Measurements from ENCODE around the gene PAPPA2. TPM values are rescaled to one million over a fixed set of nuclear protein-coding genes. Genes with fewer than 3 reads are reported as not detected.

Gene PAPPA2
- total and polyA plus RNA-seq, 9 donors, result 0.01 to 0.69 (median 0.32) TPM; not detected in 4

DNA sequence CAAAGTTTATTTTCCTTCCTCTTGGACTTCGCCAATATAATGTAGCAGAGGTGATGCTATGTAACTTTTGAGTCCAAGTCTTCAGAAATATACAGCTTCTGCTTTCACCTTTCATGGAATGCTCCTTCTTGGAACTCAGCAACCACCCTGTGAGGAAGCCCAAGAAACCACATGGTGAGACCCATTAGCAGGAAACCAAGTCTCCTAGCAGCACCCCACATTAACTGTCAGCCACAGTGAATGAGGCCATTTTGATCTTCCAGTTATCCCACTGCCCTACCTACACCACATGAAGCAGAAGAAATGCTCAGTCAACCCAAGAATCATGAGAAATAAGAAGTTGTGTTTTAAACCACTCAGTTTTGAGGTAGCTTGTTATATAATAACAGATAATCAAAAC is 58.2 kb downstream of the PAPPA2 start:
- H3K4me3 ChIP-seq, result no peak overlapping the region
- intact Hi-C loops (cut with DNase I), result no loop called here
- no peaks in the 10 kb centered on the region for H3K36me3 ChIP-seq
- WGBS, 3 donors, result 66 to 89% (median 70%) methylated on average over 1 of the region's 1 CpG
- no peak for DNase-seq
- H3K4me1 ChIP-seq (ENCODE audit: insufficient read depth), result no peaks in the 10 kb centered on the region
- H3K9me3 ChIP-seq, result no peaks in the 10 kb centered on the region
- H3K27ac ChIP-seq, result no peak overlapping the region
- TF ChIP-seq, protein P1, sequence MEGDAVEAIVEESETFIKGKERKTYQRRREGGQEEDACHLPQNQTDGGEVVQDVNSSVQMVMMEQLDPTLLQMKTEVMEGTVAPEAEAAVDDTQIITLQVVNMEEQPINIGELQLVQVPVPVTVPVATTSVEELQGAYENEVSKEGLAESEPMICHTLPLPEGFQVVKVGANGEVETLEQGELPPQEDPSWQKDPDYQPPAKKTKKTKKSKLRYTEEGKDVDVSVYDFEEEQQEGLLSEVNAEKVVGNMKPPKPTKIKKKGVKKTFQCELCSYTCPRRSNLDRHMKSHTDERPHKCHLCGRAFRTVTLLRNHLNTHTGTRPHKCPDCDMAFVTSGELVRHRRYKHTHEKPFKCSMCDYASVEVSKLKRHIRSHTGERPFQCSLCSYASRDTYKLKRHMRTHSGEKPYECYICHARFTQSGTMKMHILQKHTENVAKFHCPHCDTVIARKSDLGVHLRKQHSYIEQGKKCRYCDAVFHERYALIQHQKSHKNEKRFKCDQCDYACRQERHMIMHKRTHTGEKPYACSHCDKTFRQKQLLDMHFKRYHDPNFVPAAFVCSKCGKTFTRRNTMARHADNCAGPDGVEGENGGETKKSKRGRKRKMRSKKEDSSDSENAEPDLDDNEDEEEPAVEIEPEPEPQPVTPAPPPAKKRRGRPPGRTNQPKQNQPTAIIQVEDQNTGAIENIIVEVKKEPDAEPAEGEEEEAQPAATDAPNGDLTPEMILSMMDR (IDR thresholded peaks at IDR 0.05), result no peak
- TF ChIP-seq POLR2A (IDR thresholded peaks at IDR 0.05) (no peak), EP300 (IDR thresholded peaks at IDR 0.05) (no peak)
- no peaks in the 10 kb centered on the region for H3K27me3 ChIP-seq

- intact Hi-C loops (cut with DNase I), result no loop called here
- no peak overlapping the region for H3K27ac ChIP-seq
- no peak overlapping the region for H3K4me3 ChIP-seq
- no peak for DNase-seq
- no peaks in the 10 kb centered on the region for H3K4me1 ChIP-seq (ENCODE audit: insufficient read depth)
- H3K9me3 ChIP-seq, result no peaks in the 10 kb centered on the region
- TF ChIP-seq EP300 (IDR thresholded peaks at IDR 0.05), result no peak
- TF ChIP-seq, protein P1 (IDR thresholded peaks at IDR 0.05), result no peak
- TF ChIP-seq POLR2A (IDR thresholded peaks at IDR 0.05), result no peak
- H3K27me3 ChIP-seq, result no peaks in the 10 kb centered on the region
- WGBS, 3 donors, result 49 to 76% (median 73%) methylated on average over 3 of the region's 3 CpGs
- H3K36me3 ChIP-seq, result no peaks in the 10 kb centered on the region
These were observed 59.4 kb downstream of the PAPPA2 start for GRCh38 chr1:176522310-176522845.

DNA sequence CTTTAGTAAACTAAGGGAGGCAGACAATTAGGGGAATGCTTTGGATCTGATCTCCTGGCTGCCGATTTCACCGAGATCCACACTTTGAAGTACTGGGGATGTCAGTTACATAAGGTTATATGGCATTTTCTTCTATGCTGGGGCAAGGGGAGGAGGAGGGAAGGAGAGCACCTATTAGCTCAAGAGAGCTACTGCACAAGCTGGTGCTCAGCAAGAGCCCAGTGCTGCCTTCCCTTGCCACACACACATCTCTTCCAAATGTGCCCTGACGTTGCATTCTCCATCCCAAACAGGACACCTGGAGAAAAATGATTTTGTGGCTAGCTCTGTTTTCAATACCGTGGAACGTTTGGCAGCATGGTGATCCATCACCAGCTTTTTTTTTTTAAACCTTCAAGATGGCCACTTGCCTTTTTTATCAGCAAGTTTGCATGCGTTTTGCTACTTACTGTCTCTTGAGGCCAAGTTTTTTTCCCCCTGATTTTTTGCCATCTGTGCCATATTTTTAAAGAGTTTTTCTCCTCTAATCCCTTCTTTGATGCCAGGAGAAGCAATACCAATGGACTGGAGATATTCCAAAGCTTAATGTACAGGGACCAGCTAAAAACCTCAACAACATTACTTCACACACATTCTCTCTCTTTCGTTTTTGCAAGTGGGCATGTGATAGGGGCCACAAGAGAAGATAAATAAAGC is 66.6 kb downstream of the PAPPA2 start:
- intact Hi-C loops (cut with DNase I), result no loop called here

DNA sequence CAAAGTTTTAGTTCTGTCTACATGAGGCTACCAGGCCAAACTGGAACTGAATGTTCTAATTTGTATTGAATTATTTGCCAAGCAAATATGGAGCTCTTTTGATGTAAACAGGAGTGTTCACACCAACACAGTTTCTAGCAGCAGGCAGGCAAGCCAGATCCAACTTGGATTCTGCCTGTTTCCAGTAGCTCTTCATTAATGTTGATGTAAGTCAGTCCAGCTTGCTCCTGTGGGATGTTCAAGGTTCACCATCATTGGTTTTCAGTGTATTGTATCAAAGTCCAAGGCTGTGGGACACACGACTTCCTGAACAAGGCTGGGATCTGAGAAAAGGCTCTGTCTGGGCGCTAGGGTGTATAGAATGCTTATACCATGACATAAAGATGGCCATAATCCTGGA is 68.1 kb downstream of the PAPPA2 start:
- no peak for TF ChIP-seq POLR2A (IDR thresholded peaks at IDR 0.05)
- TF ChIP-seq EP300 (IDR thresholded peaks at IDR 0.05), result no peak
- TF ChIP-seq, protein P1 (IDR thresholded peaks at IDR 0.05), result no peak
- no peak overlapping the region for H3K27ac ChIP-seq
- intact Hi-C loops (cut with DNase I), result no loop called here
- no peak overlapping the region for H3K4me3 ChIP-seq
- H3K27me3 ChIP-seq, result no peaks in the 10 kb centered on the region
- H3K36me3 ChIP-seq, result no peaks in the 10 kb centered on the region
- H3K4me1 ChIP-seq (ENCODE audit: insufficient read depth), result no peaks in the 10 kb centered on the region
- WGBS, 3 donors, result 70 to 92% (median 83%) methylated on average over 2 of the region's 2 CpGs
- DNase-seq, result no peak
- H3K9me3 ChIP-seq, result no peaks in the 10 kb centered on the region

More for the DNA sequence above, 66.6 kb downstream of the PAPPA2 start:
- WGBS, 3 donors, result 33 to 51% (median 37%) methylated on average over 7 of the region's 7 CpGs
- Histone ChIP-seq H3K27me3 (no peaks in the 10 kb centered on the region), H3K36me3 (no peaks in the 10 kb centered on the region), H3K9me3 (no peaks in the 10 kb centered on the region), H3K27ac (no peak overlapping the region), H3K4me1 (ENCODE audit: insufficient read depth) (no peaks in the 10 kb centered on the region), H3K4me3 (no peak overlapping the region)
- TF ChIP-seq, protein P1 (IDR thresholded peaks at IDR 0.05), result no peak
- TF ChIP-seq POLR2A (IDR thresholded peaks at IDR 0.05), result no peak
- TF ChIP-seq EP300 (IDR thresholded peaks at IDR 0.05), result no peak
- DNase-seq, result no peak
